Osteoblast (primary cell): ENCODE data around the gene HASPIN. TPM values are rescaled to one million over a fixed set of nuclear protein-coding genes. Genes with fewer than 3 reads are reported as not detected.

Source experiments
- DNase-seq: peaks from one replicate; pipeline ENCODE4 v3.0.0; 2011; ENCODE audit warnings: low spot score, mixed read lengths; ENCODE audit not compliant: insufficient read length; ENCODE audit errors: missing footprints
- H2AFZ ChIP-seq: 2 replicates; pipeline ENCODE4 v1.6.0; 2011; ENCODE audit warnings: mild to moderate bottlenecking, low read length
- H3K27ac ChIP-seq: 2 replicates; pipeline ENCODE4 v1.5.1; 2011; ENCODE audit warnings: mild to moderate bottlenecking, low read depth, low read length, moderate library complexity
- H3K27me3 ChIP-seq: 2 replicates; pipeline ENCODE4 v1.6.0; 2012; ENCODE audit warnings: mild to moderate bottlenecking, control low read depth, inconsistent platforms, low read length, moderate library complexity; ENCODE audit not compliant: insufficient read depth
- H3K36me3 ChIP-seq: 2 replicates; pipeline ENCODE4 v1.5.1; 2011; ENCODE audit warnings: mild to moderate bottlenecking, low read length, control low read depth, moderate library complexity; ENCODE audit not compliant: insufficient read depth
- H3K4me1 ChIP-seq: 2 replicates; pipeline ENCODE4 v1.5.1; 2011; ENCODE audit warnings: mild to moderate bottlenecking, low read length, control low read depth, moderate library complexity; ENCODE audit not compliant: insufficient read depth
- H3K4me2 ChIP-seq: 2 replicates; pipeline ENCODE4 v1.6.0; 2011; ENCODE audit warnings: mild to moderate bottlenecking, low read length; ENCODE audit not compliant: insufficient read depth
- H3K4me3 ChIP-seq: fragments of 200-600 bp; sonication (generic); 3 replicates; pipeline ENCODE4 v1.5.1; 2012; ENCODE audit warnings: mild to moderate bottlenecking, low read length, inconsistent platforms; ENCODE audit not compliant: insufficient read depth
- H3K79me2 ChIP-seq: 2 replicates; pipeline ENCODE4 v1.6.0; 2012; ENCODE audit warnings: mild to moderate bottlenecking, low read length, control low read depth, inconsistent platforms; ENCODE audit not compliant: insufficient read depth
- H3K9me3 ChIP-seq: 2 replicates; pipeline ENCODE4 v1.5.1; 2011; ENCODE audit warnings: low read depth, low read length, control low read depth
- H4K20me1 ChIP-seq: 2 replicates; pipeline ENCODE4 v1.6.0; 2012; ENCODE audit warnings: mild to moderate bottlenecking, low read length, control low read depth; ENCODE audit not compliant: insufficient read depth
- CTCF ChIP-seq: IDR thresholded peaks from 2 replicates; pipeline ENCODE4 v1.5.1; 2011; ENCODE audit warnings: mild to moderate bottlenecking, low read depth, low read length, moderate library complexity; ENCODE audit errors: extremely low read depth
- total RNA-seq: library from RNA; depleted of rRNA; stranded (reverse); fragments of >200 nt; gene quantifications from 2 replicates; pipeline ENCODE4 v1.2.3, GENCODE V29; 2012

HASPIN gene
- total RNA-seq, 1 donor, result 1.4 TPM

- H3K79me2 ChIP-seq, result peaks cover 1% of the 10 kb centered on the region
- H3K27ac ChIP-seq, result no peak overlapping the region
- DNase-seq, result no peak
- no peak overlapping the region for H2AFZ ChIP-seq
- H3K4me1 ChIP-seq, result peaks cover 4% of the 10 kb centered on the region
- H3K4me3 ChIP-seq, result no peak overlapping the region
- no peak for TF ChIP-seq CTCF
- H3K27me3 ChIP-seq, result no peaks in the 10 kb centered on the region
- no peaks in the 10 kb centered on the region for H4K20me1 ChIP-seq
- H3K4me2 ChIP-seq, result no peak overlapping the region
- peaks cover 30% of the 10 kb centered on the region for H3K36me3 ChIP-seq
- no peaks in the 10 kb centered on the region for H3K9me3 ChIP-seq
These were observed 10.8 kb upstream of the HASPIN start for GRCh38 chr17:3712811-3713463.

- Histone ChIP-seq H2AFZ (no peak overlapping the region), H3K27me3 (no peaks in the 10 kb centered on the region), H4K20me1 (peaks cover 7% of the 10 kb centered on the region), H3K4me1 (peaks cover 16% of the 10 kb centered on the region), H3K27ac (no peak overlapping the region), H3K4me3 (no peak overlapping the region), H3K4me2 (no peak overlapping the region), H3K79me2 (peaks cover 6% of the 10 kb centered on the region), H3K9me3 (no peaks in the 10 kb centered on the region), H3K36me3 (peaks cover 48% of the 10 kb centered on the region)
- no peak for DNase-seq
- TF ChIP-seq CTCF, result no peak
These were observed 8.4 kb upstream of the HASPIN start for GRCh38 chr17:3715296-3715695.

GRCh38 chr17:3718201-3718600 lies 5.5 kb upstream of the HASPIN start:
- H3K27me3 ChIP-seq, result no peaks in the 10 kb centered on the region
- no peak for TF ChIP-seq CTCF
- H3K4me1 ChIP-seq, result peaks cover 28% of the 10 kb centered on the region
- H3K79me2 ChIP-seq, result peaks cover 22% of the 10 kb centered on the region
- H3K36me3 ChIP-seq, result peaks cover 54% of the 10 kb centered on the region
- H2AFZ ChIP-seq, result no peak overlapping the region
- DNase-seq, result no peak
- peaks cover 8% of the 10 kb centered on the region for H4K20me1 ChIP-seq
- no peak overlapping the region for H3K27ac ChIP-seq
- no peak overlapping the region for H3K4me3 ChIP-seq
- H3K9me3 ChIP-seq, result no peaks in the 10 kb centered on the region
- H3K4me2 ChIP-seq, result no peak overlapping the region

GRCh38 chr17:3719265-3719664 lies 4.4 kb upstream of the HASPIN start:
- Histone ChIP-seq H3K9me3 (no peaks in the 10 kb centered on the region), H3K79me2 (peaks cover 30% of the 10 kb centered on the region), H3K4me2 (peak overlapping the region; percentile 47), H3K27ac (peak overlapping the region; percentile 42), H4K20me1 (peaks cover 8% of the 10 kb centered on the region), H3K4me3 (no peak overlapping the region), H3K27me3 (no peaks in the 10 kb centered on the region), H3K4me1 (peaks cover 29% of the 10 kb centered on the region), H2AFZ (no peak overlapping the region), H3K36me3 (peaks cover 54% of the 10 kb centered on the region)
- TF ChIP-seq CTCF, result no peak
- no peak for DNase-seq
